Measurements from ENCODE around the gene TMEM267. TPM values are rescaled to one million over a fixed set of nuclear protein-coding genes. Genes with fewer than 3 reads are reported as not detected.
"Not testable (repeated sequence)": the region's sequence is repeated elsewhere in the genome, so short reads cannot be mapped to it uniquely, and the experiment has no call there.

The TMEM267 gene
- total RNA-seq, 1 experiment from 2014 or later, result 13.8 TPM

DNA sequence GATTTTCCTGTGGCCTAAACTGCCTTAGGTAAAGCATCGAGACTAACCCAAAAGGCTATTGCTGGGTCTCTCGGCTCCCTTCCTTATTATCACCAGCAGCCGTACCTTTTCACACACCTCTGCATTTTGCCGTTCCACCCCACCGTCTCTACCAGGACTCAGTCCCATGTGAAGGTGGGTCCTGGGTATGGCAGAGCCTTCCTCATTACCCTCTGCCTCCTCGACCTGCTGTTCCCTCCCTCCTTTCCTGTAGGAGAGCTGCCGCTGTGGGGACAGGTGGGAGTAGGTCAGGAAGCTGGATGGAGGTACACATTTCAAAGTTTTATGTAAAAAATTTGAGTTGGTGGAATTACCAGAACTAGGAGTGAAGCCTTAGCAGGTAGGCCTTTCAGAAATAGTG, 73.3 kb downstream of the TMEM267 start:
- no peak for DNase-seq (ENCODE audit: low read depth)

DNA sequence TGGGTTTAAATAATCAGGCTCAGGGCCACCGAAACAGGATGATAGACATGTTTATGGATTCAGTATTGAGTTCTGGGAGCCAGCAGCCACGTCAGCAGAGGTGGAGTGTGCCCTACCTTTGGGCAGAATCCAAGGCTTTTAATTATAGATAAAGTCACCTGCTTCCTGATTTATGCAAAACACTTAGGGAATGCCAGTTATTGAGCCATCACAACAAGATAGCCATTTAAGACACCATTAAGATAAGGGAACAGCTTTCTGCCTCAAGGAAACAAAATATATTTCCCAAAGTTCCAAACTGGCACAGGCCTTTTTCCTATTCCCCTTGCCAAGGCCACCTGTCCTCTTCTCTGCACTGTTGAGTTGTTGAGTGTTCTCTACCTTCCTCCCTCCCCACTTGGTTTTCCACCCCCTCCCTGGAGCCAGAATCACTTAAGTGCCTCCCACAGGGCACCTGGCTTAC, 73.8 kb downstream of the TMEM267 start:
- DNase-seq (ENCODE audit: low read depth), result no peak

DNA sequence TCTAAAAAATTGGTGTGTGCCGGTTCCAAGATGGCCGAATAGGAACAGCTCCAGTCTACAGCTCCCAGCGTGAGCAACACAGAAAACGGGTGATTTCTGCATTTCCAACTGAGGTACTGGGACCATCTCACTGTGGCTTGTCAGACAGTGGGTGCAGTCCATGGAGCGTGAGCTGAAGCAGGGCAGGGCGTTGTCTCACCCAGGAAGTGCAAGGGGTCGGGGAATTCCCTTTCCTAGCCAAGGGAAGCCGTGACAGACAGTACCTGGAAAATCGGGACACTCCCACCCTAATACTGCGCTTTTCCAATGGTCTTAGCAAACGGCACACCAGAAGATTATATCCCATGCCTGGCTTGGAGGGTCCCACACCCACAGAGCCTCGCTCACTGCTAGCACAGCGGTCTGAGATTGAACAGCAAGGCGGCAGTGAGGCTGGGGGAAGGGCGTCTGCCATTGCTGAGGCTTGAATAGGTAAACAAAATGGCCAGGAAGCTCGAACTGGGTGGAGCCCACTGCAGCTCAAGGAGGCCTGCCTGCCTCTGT, 81.1 kb downstream of the TMEM267 start:
- DNase-seq (ENCODE audit: low read depth), result not testable (repeated sequence)

DNA sequence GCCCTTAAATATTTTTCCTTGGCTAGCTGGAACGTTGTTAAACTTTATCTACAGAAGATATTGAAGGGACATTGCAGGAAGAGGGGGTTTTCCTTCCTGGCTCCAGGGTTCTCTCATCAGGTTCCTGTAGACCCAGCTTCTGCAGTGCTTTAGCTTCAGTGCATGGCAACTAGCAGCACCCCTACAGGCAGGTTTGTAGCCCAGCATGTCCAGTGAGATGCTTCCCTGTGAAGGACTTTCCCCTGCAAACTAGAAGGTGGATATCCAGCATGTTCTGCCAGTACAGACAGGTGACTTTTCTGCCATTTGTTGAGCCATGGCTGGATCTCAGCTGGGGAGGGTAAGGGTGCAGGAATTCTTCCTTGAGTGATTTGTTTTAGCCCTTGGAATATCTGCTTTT, 81.8 kb downstream of the TMEM267 start:
- peak; percentile 22 for DNase-seq (ENCODE audit: low read depth)

DNA sequence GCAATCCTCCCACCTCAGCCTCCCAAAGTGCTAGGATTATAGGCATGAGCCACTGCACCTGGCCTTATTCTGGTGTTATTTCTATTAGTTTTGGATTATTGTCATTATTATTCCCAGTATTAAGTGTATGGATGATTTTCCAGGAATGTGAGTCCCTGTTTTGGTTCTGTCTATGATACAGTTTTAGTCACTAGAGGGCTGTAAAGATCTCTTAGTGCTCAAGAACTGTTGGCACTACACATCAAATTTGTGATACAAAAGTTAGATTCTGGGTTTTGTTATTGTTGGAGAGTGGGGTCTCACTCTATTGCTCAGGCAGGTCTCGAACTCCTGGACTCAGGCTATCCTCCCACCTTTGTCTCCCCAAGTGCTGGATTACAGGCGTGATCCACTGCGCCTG, 83.6 kb downstream of the TMEM267 start:
- DNase-seq (ENCODE audit: low read depth), result peak; percentile 24

DNA sequence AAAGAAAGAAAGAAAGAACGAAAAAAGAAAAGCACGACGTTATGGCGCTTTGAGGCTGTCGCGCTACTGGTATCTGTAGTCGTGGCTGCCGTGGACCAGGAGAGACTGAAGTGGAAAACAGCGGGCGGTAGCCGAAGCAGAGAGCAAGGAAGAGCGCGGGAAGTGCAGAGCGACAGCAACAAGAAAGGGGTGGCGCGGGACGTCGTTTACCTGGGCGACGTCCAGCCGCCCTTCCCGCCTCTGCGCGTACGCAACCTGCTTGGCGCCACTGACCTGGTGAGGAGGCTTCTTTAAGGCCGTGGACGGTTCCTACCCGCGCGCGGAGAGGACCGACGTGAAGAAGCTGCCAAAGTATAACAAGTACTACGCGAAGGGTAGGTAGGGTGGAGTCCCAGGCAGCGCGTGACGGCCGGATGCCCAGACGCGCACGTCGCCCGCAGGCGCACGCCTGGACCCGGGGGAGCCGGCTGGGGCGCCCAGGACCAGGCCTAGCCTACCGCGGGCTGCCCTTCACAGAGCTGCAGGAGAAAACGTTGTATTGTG, 86.8 kb downstream of the TMEM267 start:
- DNase-seq (ENCODE audit: low read depth), result no peak

Other genes with a start within 250 kb of the TMEM267 start
- gene HMGCS1, start 170.5 kb downstream of the TMEM267 start, total RNA-seq (2014; rRNA removed; shearing (Covaris generic)), result 40.2 and 54.4 TPM in 2 replicates
- not detected in 2 replicates for gene CCL28, start 71.5 kb downstream of the TMEM267 start, total RNA-seq (2014; rRNA removed; shearing (Covaris generic))
- 12.6 and 15.5 TPM in 2 replicates for gene C5orf34, start 31.3 kb upstream of the TMEM267 start, total RNA-seq (2014; rRNA removed; shearing (Covaris generic))
- gene PAIP1, start 73.2 kb upstream of the TMEM267 start, total RNA-seq (2014; rRNA removed; shearing (Covaris generic)), result 155 and 192 TPM in 2 replicates
- gene NNT, start 119.3 kb upstream of the TMEM267 start, total RNA-seq (2014; rRNA removed; shearing (Covaris generic)), result 44.2 and 76.1 TPM in 2 replicates

Measured in M059J (cell line).